GM23338 (cell line): ENCODE measurements around the gene SUGCT. TPM values are rescaled to one million over a fixed set of nuclear protein-coding genes. Genes with fewer than 3 reads are reported as not detected.

Source experiments
- ATAC-seq: fragments of 200-7000 bp; cut with Tn5 transposase; 3 replicates; pipeline ENCODE4 v1.9.1; 2020
- DNase-seq: peaks from one replicate; pipeline ENCODE4 v3.0.0-alpha.2; 2015; ENCODE audit warnings: low spot score
- H2AFZ ChIP-seq: fragments of 200-600 bp; sonication (generic); 2 replicates; pipeline ENCODE4 v1.8.0; 2016; ENCODE audit warnings: antibody characterized with exemption, mild to moderate bottlenecking, moderate library complexity
- H3F3A ChIP-seq: fragments of 200-600 bp; sonication (generic); replicated peaks from 2 replicates; pipeline ENCODE4 v1.8.0; 2017; ENCODE audit warnings: antibody characterized with exemption, mixed run types, low read depth
- H3K27ac ChIP-seq: fragments of 200-600 bp; sonication (generic); 2 replicates; pipeline ENCODE4 v1.6.1; 2016; ENCODE audit warnings: low read depth
- H3K27me3 ChIP-seq: fragments of 200-600 bp; sonication (generic); 2 replicates; pipeline ENCODE4 v1.8.0; 2016; ENCODE audit warnings: mild to moderate bottlenecking, mixed run types, moderate library complexity; ENCODE audit not compliant: insufficient read depth
- H3K36me3 ChIP-seq: fragments of 200-600 bp; sonication (generic); 2 replicates; pipeline ENCODE4 v1.8.0; 2016; ENCODE audit warnings: mild to moderate bottlenecking; ENCODE audit not compliant: insufficient read depth
- H3K4me1 ChIP-seq: fragments of 200-600 bp; sonication (generic); 2 replicates; pipeline ENCODE4 v1.8.0; 2016; ENCODE audit warnings: mild to moderate bottlenecking, moderate library complexity; ENCODE audit not compliant: insufficient read depth
- H3K4me2 ChIP-seq: fragments of 200-600 bp; sonication (generic); 2 replicates; pipeline ENCODE4 v1.7.1; 2017; ENCODE audit warnings: mixed run types
- H3K4me3 ChIP-seq: fragments of 200-600 bp; sonication (generic); 2 replicates; pipeline ENCODE4 v1.6.1; 2016; ENCODE audit warnings: mixed run types
- H3K79me2 ChIP-seq: fragments of 200-600 bp; sonication (generic); replicated peaks from 2 replicates; pipeline ENCODE4 v1.8.0; 2017; ENCODE audit warnings: mild to moderate bottlenecking; ENCODE audit not compliant: insufficient read depth
- H3K9me2 ChIP-seq: fragments of 200-600 bp; sonication (generic); 2 replicates; pipeline ENCODE4 v1.8.0; 2017; ENCODE audit not compliant: insufficient read depth
- H4K20me1 ChIP-seq: fragments of 200-600 bp; sonication (generic); replicated peaks from 2 replicates; pipeline ENCODE4 v1.8.0; 2017; ENCODE audit warnings: mild to moderate bottlenecking; ENCODE audit not compliant: insufficient read depth
- H3K27ac Mint-ChIP-seq: 2 replicates; pipeline ENCODE4 v1.8.0; 2020; ENCODE audit warnings: inconsistent platforms, mild to moderate bottlenecking, moderate library complexity, mixed read lengths
- H3K27me3 Mint-ChIP-seq: 3 replicates; pipeline ENCODE4 v1.8.0; 2022; ENCODE audit warnings: low read depth, mild to moderate bottlenecking, moderate library complexity, mixed read lengths, inconsistent platforms; ENCODE audit not compliant: insufficient read depth, poor library complexity
- H3K36me3 Mint-ChIP-seq: 3 replicates; pipeline ENCODE4 v1.8.0; 2021; ENCODE audit warnings: low read depth, mild to moderate bottlenecking, inconsistent platforms, moderate library complexity, mixed read lengths
- H3K4me1 Mint-ChIP-seq: 3 replicates; pipeline ENCODE4 v1.8.0; 2020; ENCODE audit warnings: mild to moderate bottlenecking, inconsistent platforms, mixed read lengths
- H3K4me3 Mint-ChIP-seq: 3 replicates; pipeline ENCODE4 v1.8.0; 2021; ENCODE audit warnings: moderate library complexity, mild to moderate bottlenecking, inconsistent platforms, mixed read lengths
- H3K9me3 Mint-ChIP-seq: 3 replicates; pipeline ENCODE4 v1.8.0; 2020; ENCODE audit warnings: moderate library complexity, mild to moderate bottlenecking, inconsistent platforms, mixed read lengths
- CREB1 ChIP-seq: fragments of 250-450 bp; sonication (Bioruptor Pico); IDR thresholded peaks from 2 replicates; pipeline ENCODE4 v1.5.0; 2020; ENCODE audit warnings: low read depth, mild to moderate bottlenecking, moderate library complexity
- CTCF ChIP-seq, 2 experiments: fragments of 200-600 bp in 1 of 2; sonication (generic) in 1 of 2; conservative IDR thresholded peaks; 2 replicates each; pipeline versions ENCODE4 v1.5.1 to v1.6.1; 2016 to 2017; ENCODE audit warnings: antibody characterized with exemption in 2 of 2, low read depth in 2 of 2, mild to moderate bottlenecking in 2 of 2, moderate library complexity in 1 of 2
- ETS1 ChIP-seq: IDR thresholded peaks from 2 replicates; pipeline ENCODE4 v1.6.1; 2016; ENCODE audit warnings: antibody characterized with exemption
- EZH2 ChIP-seq: fragments of 200-600 bp; sonication (generic); IDR thresholded peaks from one replicate; pipeline ENCODE4 v1.8.0; 2017; ENCODE audit warnings: antibody characterized with exemption, mild to moderate bottlenecking, low read depth; ENCODE audit not compliant: unreplicated experiment
- EZH2phosphoT487 ChIP-seq: fragments of 200-600 bp; sonication (generic); IDR thresholded peaks from one replicate; pipeline ENCODE4 v1.8.1; 2018; ENCODE audit warnings: antibody characterized with exemption; ENCODE audit not compliant: unreplicated experiment
- POLR2AphosphoS5 ChIP-seq: IDR thresholded peaks from 2 replicates; pipeline ENCODE4 v1.6.1; 2016; ENCODE audit warnings: antibody characterized with exemption, low read depth
- REST ChIP-seq: IDR thresholded peaks from one replicate; pipeline ENCODE4 v1.6.1; 2018; ENCODE audit warnings: antibody characterized with exemption; ENCODE audit not compliant: unreplicated experiment
- STAT1 ChIP-seq: IDR thresholded peaks from one replicate; pipeline ENCODE4 v1.6.1; 2016; ENCODE audit warnings: antibody characterized with exemption; ENCODE audit not compliant: unreplicated experiment
- ZNF114 ChIP-seq: fragments of 250-450 bp; sonication (Bioruptor Pico); IDR thresholded peaks from 2 replicates; pipeline ENCODE4 v1.5.0; 2020; ENCODE audit warnings: mild to moderate bottlenecking, moderate library complexity
- ZNF462 ChIP-seq: fragments of 250-450 bp; sonication (Bioruptor Pico); IDR thresholded peaks from 2 replicates; pipeline ENCODE4 v1.5.0; 2020; ENCODE audit warnings: mild to moderate bottlenecking, moderate library complexity
- polyA plus RNA-seq: library from polyadenylated mRNA; unstranded; fragments of >200 nt; fragmentation: Nextera tagmentation; extraction: Ambion mirVana; gene quantifications from 2 replicates; pipeline ENCODE4 v1.2.1, GENCODE V29; 2016
- total RNA-seq: library from RNA; depleted of rRNA; stranded (reverse); fragments of >200 nt; shearing (Covaris generic); gene quantifications from 2 replicates; pipeline ENCODE4 v1.2.3, GENCODE V29; 2014

Gene SUGCT
- total and polyA plus RNA-seq, 2 experiments from 2014 or later = 4.2 to 5.6 TPM

- TF ChIP-seq ETS1 (no peak), EZH2 (no peak), EZH2phosphoT487 (no peak), CREB1 (no peak), ZNF462 (CRISPR knock-in tag) (no peak)
Measured at GRCh38 chr7:40822861-40823260, 688.1 kb downstream of the SUGCT start (continued).

GRCh38 chr7:40824461-40824860 lies 689.7 kb downstream of the SUGCT start:
- Histone ChIP-seq H3K27ac (no peak overlapping the region), H3K36me3 (no peaks in the 10 kb centered on the region), H4K20me1 (no peaks in the 10 kb centered on the region), H2AFZ (no peak overlapping the region), H3F3A (no peaks in the 10 kb centered on the region), H3K4me2 (no peak overlapping the region), H3K4me3 (no peak overlapping the region), H3K4me1 (peaks cover 26% of the 10 kb centered on the region), H3K79me2 (no peaks in the 10 kb centered on the region), H3K9me2 (peaks cover 4% of the 10 kb centered on the region), H3K27me3 (no peaks in the 10 kb centered on the region)
- H3K27ac Mint-ChIP-seq = no peak overlapping the region
- ATAC-seq (no peak), DNase-seq (no peak)
- no peak for TF ChIP-seq CTCF (conservative IDR thresholded peaks at IDR 0.05; ENCODE audit: low read depth in 2 of 2)
- TF ChIP-seq POLR2AphosphoS5 = no peak
- TF ChIP-seq EZH2phosphoT487 = no peak
- TF ChIP-seq REST = no peak
- TF ChIP-seq STAT1 = no peak
- TF ChIP-seq ZNF114 (CRISPR knock-in tag) = no peak
- H3K4me1 Mint-ChIP-seq = peaks cover 30% of the 10 kb centered on the region
- H3K36me3 Mint-ChIP-seq = no peaks in the 10 kb centered on the region
- no peaks in the 10 kb centered on the region; the same call in 2 of the 3 replicates for H3K9me3 Mint-ChIP-seq
- H3K27me3 Mint-ChIP-seq = peaks cover 3% of the 10 kb centered on the region
- H3K4me3 Mint-ChIP-seq = no peak overlapping the region
